Activated CD4-positive, alpha-beta T cell treated with anti-CD3 and anti-CD28 coated beads, Interleukin-2, amount 10 ng/mL, durations not matched to agents 24 days and 14 days (primary cell): ENCODE data around the gene SLC8A1. TPM values are rescaled to one million over a fixed set of nuclear protein-coding genes. Genes with fewer than 3 reads are reported as not detected.

Experiments
- DNase-seq: peaks from one replicate; pipeline ENCODE4 v3.0.0; 2022
- H3K27ac Mint-ChIP-seq: one replicate; pipeline ENCODE4 v1.8.0; 2022; ENCODE audit warnings: mild to moderate bottlenecking, mixed read lengths
- H3K27me3 Mint-ChIP-seq: one replicate; pipeline ENCODE4 v1.8.0; 2022; ENCODE audit warnings: mixed read lengths
- H3K36me3 Mint-ChIP-seq: one replicate; pipeline ENCODE4 v1.8.0; 2022; ENCODE audit warnings: low read depth, mild to moderate bottlenecking, mixed read lengths
- H3K4me1 Mint-ChIP-seq: one replicate; pipeline ENCODE4 v1.8.0; 2021; ENCODE audit warnings: mixed read lengths
- H3K4me3 Mint-ChIP-seq: one replicate; pipeline ENCODE4 v1.8.0; 2022; ENCODE audit warnings: mild to moderate bottlenecking, moderate library complexity, mixed read lengths
- H3K9me3 Mint-ChIP-seq: one replicate; pipeline ENCODE4 v1.8.0; 2021; ENCODE audit warnings: mixed read lengths
- intact Hi-C: fragments of 100-400 bp; cut with micrococcal nuclease; formaldehyde crosslinking; loops from one replicate; pipeline ENCODE4 v1.15.1; 2023
- total RNA-seq: library from RNA; stranded (reverse); gene quantifications from 2 replicates; pipeline ENCODE4 v1.2.3, GENCODE V29; 2022

The SLC8A1 gene
- total RNA-seq, 1 donor from 2014 or later, result 5.0 TPM

DNA sequence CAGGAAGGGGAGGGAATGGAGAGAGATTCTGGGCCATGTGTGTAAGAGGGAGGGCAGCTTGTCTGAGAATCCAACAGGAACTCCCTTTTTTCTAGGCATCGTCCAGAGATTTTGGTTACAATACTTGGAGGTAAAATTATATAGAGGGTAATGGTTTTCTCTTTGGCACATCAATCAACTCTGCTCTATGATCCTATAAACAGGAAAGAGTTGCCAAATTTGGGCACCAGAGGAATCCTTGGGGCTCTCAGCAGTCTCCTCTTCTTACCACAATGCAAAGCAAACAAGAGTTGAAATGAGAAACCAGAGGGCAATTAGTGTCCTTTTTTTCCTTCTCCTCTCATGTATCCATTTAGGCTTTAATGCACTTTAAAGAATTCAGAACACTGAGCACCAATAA lies 243.4 kb downstream of the SLC8A1 start:
- Mint-ChIP-seq H3K4me1 (peaks cover 20% of the 10 kb centered on the region), H3K9me3 (peaks cover 19% of the 10 kb centered on the region), H3K27me3 (no peaks in the 10 kb centered on the region), H3K27ac (no peak overlapping the region), H3K36me3 (peaks cover 10% of the 10 kb centered on the region), H3K4me3 (no peak overlapping the region)
- DNase-seq, result no peak
- intact Hi-C loops, result no loop called here

- Mint-ChIP-seq H3K4me3 (no peak overlapping the region), H3K9me3 (peaks cover 11% of the 10 kb centered on the region), H3K36me3 (peaks cover 6% of the 10 kb centered on the region), H3K27me3 (no peaks in the 10 kb centered on the region), H3K4me1 (peaks cover 3% of the 10 kb centered on the region), H3K27ac (no peak overlapping the region)
- intact Hi-C loops, result no loop called here
- no peak for DNase-seq
Observed at GRCh38 chr2:40204268-40204667, 247.6 kb downstream of the SLC8A1 start.

DNA sequence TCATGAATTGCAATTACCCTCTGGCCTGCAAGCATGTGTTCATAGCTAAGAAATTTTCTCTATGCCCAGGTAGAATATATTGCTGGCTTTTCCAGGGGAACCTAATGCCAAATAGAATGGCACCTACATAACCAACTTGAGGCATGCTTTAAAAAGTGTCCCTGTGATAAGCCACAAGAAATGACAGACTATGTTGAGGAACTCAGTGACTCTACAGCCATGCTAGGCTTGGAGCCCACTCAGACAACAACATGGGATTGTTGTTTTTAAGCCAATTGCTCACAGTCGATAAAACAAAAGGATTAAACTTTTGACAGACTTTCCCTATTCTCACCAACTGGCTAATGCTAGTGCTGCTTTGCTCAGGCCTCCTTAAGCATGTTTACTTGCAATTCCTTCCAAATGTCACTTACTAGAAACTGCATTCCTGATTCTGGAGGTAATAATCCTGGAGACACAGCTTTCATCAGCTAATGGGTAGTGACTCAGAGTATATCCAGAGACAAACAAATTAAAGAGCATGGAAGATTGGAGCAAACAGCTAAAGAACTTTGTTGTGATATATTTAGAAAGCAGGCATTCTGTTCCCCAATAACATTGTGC lies 249.0 kb downstream of the SLC8A1 start:
- H3K27ac Mint-ChIP-seq, result no peak overlapping the region
- peaks cover 5% of the 10 kb centered on the region for H3K9me3 Mint-ChIP-seq
- intact Hi-C loops, result no loop called here
- no peaks in the 10 kb centered on the region for H3K4me1 Mint-ChIP-seq
- DNase-seq, result no peak
- no peaks in the 10 kb centered on the region for H3K27me3 Mint-ChIP-seq
- H3K4me3 Mint-ChIP-seq, result no peak overlapping the region
- H3K36me3 Mint-ChIP-seq, result peaks cover 3% of the 10 kb centered on the region

DNA sequence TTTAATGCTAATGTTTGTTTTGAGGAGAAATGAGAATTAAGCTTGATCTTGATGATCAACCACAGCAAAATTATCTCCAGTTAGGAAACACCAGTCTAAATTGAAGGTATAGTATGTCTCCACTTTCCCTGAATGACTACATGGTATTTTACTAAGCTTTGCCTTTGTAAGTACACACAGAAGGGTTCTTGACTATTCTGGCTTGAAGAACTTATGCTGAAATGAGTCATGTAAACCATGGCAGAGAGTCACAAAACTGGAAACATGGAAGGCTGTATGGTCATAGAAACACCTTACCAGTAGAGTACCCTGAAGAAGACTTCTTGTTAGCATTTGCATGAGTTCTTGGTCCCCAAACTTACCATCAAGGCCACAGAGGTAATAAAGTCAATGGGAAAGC lies 250.5 kb downstream of the SLC8A1 start:
- peaks cover 3% of the 10 kb centered on the region for H3K36me3 Mint-ChIP-seq
- peaks cover 3% of the 10 kb centered on the region for H3K9me3 Mint-ChIP-seq
- H3K27ac Mint-ChIP-seq, result no peak overlapping the region
- no peak overlapping the region for H3K4me3 Mint-ChIP-seq
- H3K27me3 Mint-ChIP-seq, result no peaks in the 10 kb centered on the region
- intact Hi-C loops, result no loop called here
- no peaks in the 10 kb centered on the region for H3K4me1 Mint-ChIP-seq
- DNase-seq, result no peak

GRCh38 chr2:40200366-40200915 lies 251.4 kb downstream of the SLC8A1 start:
- peaks cover 2% of the 10 kb centered on the region for H3K36me3 Mint-ChIP-seq
- peaks cover 3% of the 10 kb centered on the region for H3K9me3 Mint-ChIP-seq
- intact Hi-C loops, result no loop called here
- H3K4me3 Mint-ChIP-seq, result no peak overlapping the region
- no peak for DNase-seq
- H3K27me3 Mint-ChIP-seq, result no peaks in the 10 kb centered on the region
- H3K4me1 Mint-ChIP-seq, result no peaks in the 10 kb centered on the region
- H3K27ac Mint-ChIP-seq, result no peak overlapping the region

DNA sequence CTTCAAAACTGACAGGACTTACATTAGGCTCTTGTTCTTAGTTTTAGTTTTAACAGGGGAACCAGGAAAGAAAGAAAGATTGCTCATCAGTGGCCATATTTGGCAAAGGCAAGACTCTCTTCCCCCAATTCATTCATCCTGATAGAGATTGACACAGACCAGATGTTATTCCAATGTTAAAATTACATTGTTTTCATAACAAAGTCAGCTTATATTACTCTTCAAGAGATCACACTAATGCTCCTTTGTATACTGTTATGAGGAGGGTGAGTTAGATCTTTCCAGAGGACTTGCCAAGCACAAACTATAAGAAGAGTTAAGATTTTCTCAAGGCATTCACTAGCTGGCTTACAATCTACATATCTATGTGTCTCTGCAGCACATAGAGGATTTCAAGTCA lies 252.1 kb downstream of the SLC8A1 start:
- H3K36me3 Mint-ChIP-seq, result no peaks in the 10 kb centered on the region
- intact Hi-C loops, result no loop called here
- H3K27ac Mint-ChIP-seq, result no peak overlapping the region
- no peak for DNase-seq
- H3K4me1 Mint-ChIP-seq, result no peaks in the 10 kb centered on the region
- H3K4me3 Mint-ChIP-seq, result no peak overlapping the region
- no peaks in the 10 kb centered on the region for H3K27me3 Mint-ChIP-seq
- H3K9me3 Mint-ChIP-seq, result no peaks in the 10 kb centered on the region

GRCh38 chr2:40197121-40197520 lies 254.8 kb downstream of the SLC8A1 start:
- H3K4me3 Mint-ChIP-seq, result no peak overlapping the region
- no peak for DNase-seq
- no peak overlapping the region for H3K27ac Mint-ChIP-seq
- H3K27me3 Mint-ChIP-seq, result no peaks in the 10 kb centered on the region
- no peaks in the 10 kb centered on the region for H3K4me1 Mint-ChIP-seq
- no peaks in the 10 kb centered on the region for H3K36me3 Mint-ChIP-seq
- intact Hi-C loops, result no loop called here
- H3K9me3 Mint-ChIP-seq, result no peaks in the 10 kb centered on the region

- H3K9me3 Mint-ChIP-seq, result no peaks in the 10 kb centered on the region
- H3K4me3 Mint-ChIP-seq, result no peak overlapping the region
- no peaks in the 10 kb centered on the region for H3K4me1 Mint-ChIP-seq
- H3K27me3 Mint-ChIP-seq, result no peaks in the 10 kb centered on the region
- H3K36me3 Mint-ChIP-seq, result no peaks in the 10 kb centered on the region
- no peak for DNase-seq
- intact Hi-C loops, result no loop called here
- H3K27ac Mint-ChIP-seq, result no peak overlapping the region
Observed at GRCh38 chr2:40193670-40194026, 258.2 kb downstream of the SLC8A1 start.

DNA sequence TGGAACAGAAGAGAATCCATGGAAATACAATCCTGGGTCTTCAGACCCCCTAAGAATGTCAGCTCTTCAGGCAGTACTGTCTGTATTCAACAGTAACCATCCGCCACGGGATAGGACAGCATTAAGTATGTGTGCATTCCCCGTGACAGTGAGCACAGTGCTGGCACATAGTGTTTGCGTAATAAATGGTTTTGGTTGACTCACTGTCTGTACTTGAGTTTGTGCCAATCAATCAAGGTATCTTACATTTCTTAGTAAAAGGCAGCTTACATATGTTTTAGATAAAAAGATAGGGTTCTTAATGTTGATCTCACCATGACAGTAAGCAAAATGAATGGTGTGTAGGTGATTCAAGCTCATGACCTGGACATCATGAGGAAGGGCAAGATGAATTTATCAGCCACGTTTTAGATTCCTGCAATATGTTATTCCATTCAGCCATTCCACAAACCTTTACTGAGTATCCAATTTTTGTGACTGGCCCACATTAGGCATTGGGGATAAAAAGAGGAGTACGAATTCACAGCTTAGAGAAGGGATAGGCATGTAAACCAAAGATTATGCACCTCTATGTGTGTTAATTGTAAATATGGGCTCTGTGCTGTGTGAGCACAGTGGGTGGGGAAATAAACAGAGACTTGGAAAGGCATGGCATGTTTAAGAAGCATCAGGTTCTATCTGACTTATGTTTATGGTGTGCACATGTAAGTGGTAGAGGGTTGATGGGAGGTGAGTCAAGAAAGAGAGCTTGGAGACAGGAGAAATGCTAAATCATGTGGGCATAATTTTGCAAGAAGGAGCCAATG lies 258.8 kb downstream of the SLC8A1 start:
- H3K36me3 Mint-ChIP-seq, result no peaks in the 10 kb centered on the region
- H3K27ac Mint-ChIP-seq, result no peak overlapping the region
- intact Hi-C loops, result no loop called here
- DNase-seq, result no peak
- no peaks in the 10 kb centered on the region for H3K9me3 Mint-ChIP-seq
- no peak overlapping the region for H3K4me3 Mint-ChIP-seq
- H3K4me1 Mint-ChIP-seq, result no peaks in the 10 kb centered on the region
- H3K27me3 Mint-ChIP-seq, result no peaks in the 10 kb centered on the region

DNA sequence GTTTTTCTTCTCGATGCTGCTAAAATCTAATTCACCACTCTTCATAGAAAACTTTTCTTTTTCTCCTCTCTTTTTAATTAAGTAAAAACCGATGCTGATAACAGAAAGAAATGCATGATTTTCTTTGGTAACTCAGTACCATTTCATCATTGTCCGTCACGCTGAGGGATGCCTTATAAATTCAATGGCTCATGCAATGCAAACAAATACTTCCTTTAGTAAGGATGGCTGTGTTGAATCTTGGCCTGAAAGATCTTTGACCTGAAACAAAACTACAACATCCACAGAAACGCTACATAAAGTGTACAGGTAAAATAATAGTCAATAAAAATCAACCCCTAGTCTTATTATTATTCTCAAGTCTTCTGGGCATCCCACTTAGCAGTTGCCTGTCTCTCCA lies 261.4 kb downstream of the SLC8A1 start:
- H3K9me3 Mint-ChIP-seq, result no peaks in the 10 kb centered on the region
- no peaks in the 10 kb centered on the region for H3K36me3 Mint-ChIP-seq
- intact Hi-C loops, result no loop called here
- H3K4me1 Mint-ChIP-seq, result no peaks in the 10 kb centered on the region
- H3K4me3 Mint-ChIP-seq, result no peak overlapping the region
- H3K27ac Mint-ChIP-seq, result no peak overlapping the region
- DNase-seq, result no peak
- H3K27me3 Mint-ChIP-seq, result no peaks in the 10 kb centered on the region

DNA sequence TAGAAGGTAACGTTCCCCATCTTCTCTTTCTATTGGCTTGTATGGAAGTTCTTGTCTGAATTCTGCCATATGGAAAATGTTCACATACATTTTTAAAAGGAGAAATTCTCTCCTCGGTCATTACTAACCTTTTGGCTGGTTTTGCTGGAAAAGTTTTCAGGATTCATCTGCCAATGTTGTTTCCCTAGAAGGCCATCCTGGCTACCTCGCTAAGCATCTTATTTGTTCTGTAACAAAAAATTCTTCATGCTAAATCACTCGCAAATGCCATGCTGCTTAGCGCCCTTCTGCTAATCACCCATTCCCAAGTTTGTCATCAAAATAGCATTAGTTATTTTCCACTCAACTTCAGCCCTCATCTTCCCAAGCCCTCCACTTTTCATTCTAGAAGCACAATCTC lies 262.0 kb downstream of the SLC8A1 start:
- intact Hi-C loops, result no loop called here
- H3K36me3 Mint-ChIP-seq, result no peaks in the 10 kb centered on the region
- no peak overlapping the region for H3K4me3 Mint-ChIP-seq
- no peaks in the 10 kb centered on the region for H3K9me3 Mint-ChIP-seq
- no peaks in the 10 kb centered on the region for H3K4me1 Mint-ChIP-seq
- no peak for DNase-seq
- H3K27ac Mint-ChIP-seq, result no peak overlapping the region
- no peaks in the 10 kb centered on the region for H3K27me3 Mint-ChIP-seq

- DNase-seq, result no peak
- intact Hi-C loops, result no loop called here
- Mint-ChIP-seq H3K27ac (no peak overlapping the region), H3K36me3 (no peaks in the 10 kb centered on the region), H3K4me1 (no peaks in the 10 kb centered on the region), H3K9me3 (no peaks in the 10 kb centered on the region), H3K4me3 (no peak overlapping the region), H3K27me3 (no peaks in the 10 kb centered on the region)
Observed at GRCh38 chr2:40187054-40187453, 264.8 kb downstream of the SLC8A1 start.

- Mint-ChIP-seq H3K27ac (no peak overlapping the region), H3K4me3 (no peak overlapping the region), H3K9me3 (no peaks in the 10 kb centered on the region), H3K27me3 (no peaks in the 10 kb centered on the region), H3K36me3 (no peaks in the 10 kb centered on the region), H3K4me1 (no peaks in the 10 kb centered on the region)
- intact Hi-C loops, result no loop called here
- no peak for DNase-seq
Observed at GRCh38 chr2:40184551-40184950, 267.3 kb downstream of the SLC8A1 start.

DNA sequence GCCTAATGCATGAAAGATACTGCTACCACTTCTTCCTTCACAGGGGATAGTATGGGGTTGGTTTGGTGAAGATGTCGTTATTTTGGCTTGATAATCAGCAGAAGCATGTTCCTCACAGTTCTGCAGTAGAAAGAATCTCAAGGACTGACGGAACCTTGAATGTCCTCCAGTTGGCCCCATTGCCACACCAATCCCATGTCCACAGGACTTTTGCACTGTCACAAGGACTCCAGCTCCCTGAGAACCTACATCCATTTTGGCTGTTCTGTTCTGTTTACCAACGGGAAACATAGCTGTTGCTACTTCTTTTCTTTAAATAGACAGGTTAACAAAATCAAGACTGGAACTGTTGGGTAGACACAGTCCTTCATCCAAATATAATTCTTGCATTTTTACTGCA lies 270.0 kb downstream of the SLC8A1 start:
- Mint-ChIP-seq H3K27me3 (no peaks in the 10 kb centered on the region), H3K27ac (no peak overlapping the region), H3K9me3 (no peaks in the 10 kb centered on the region), H3K4me1 (peaks cover 10% of the 10 kb centered on the region), H3K36me3 (no peaks in the 10 kb centered on the region), H3K4me3 (no peak overlapping the region)
- DNase-seq, result no peak
- intact Hi-C loops, result no loop called here
